ENCODE results near the gene ADAM23.
A peak's percentile ranks its signal among the peaks of the same experiment; 100 is the strongest.

Gene ADAM23

GRCh38 chr2:206631340-206631739 lies 188.0 kb downstream of the ADAM23 start:
- no peak for DNase-seq (ENCODE audit: insufficient read length, low spot score)
- FAIRE-seq: no peak

GRCh38 chr2:206635015-206635414 lies 191.7 kb downstream of the ADAM23 start:
- DNase-seq (ENCODE audit: insufficient read length, low spot score) (no peak), FAIRE-seq (no peak)

- FAIRE-seq: no peak
- no peak for DNase-seq (ENCODE audit: insufficient read length, low spot score)
Observed at GRCh38 chr2:206639636-206640035, 196.3 kb downstream of the ADAM23 start.

GRCh38 chr2:206641226-206641625 lies 197.9 kb downstream of the ADAM23 start:
- no peak for DNase-seq (ENCODE audit: insufficient read length, low spot score)
- FAIRE-seq: no peak

GRCh38 chr2:206642075-206643025 lies 199.0 kb downstream of the ADAM23 start, which contains the start of gene FAM237A:
Gene FAM237A (plus strand): TSS chr2:206642487. CDS start chr2:206644237, 1,750 bp downstream.
- FAIRE-seq (no peak), DNase-seq (ENCODE audit: insufficient read length, low spot score) (peak; percentile 3)

GRCh38 chr2:206647985-206648384 lies 204.7 kb downstream of the ADAM23 start:
- FAIRE-seq: no peak

GRCh38 chr2:206657087-206657486 lies 213.8 kb downstream of the ADAM23 start:
- no peak for FAIRE-seq
- no peak for DNase-seq (ENCODE audit: insufficient read length, low spot score)

More at GRCh38 chr2:206647985-206648384, 204.7 kb downstream of the ADAM23 start:
- no peak for DNase-seq (ENCODE audit: insufficient read length, low spot score)

- DNase-seq (ENCODE audit: insufficient read length, low spot score) (no peak), FAIRE-seq (no peak)
Observed at GRCh38 chr2:206665251-206665650, 221.9 kb downstream of the ADAM23 start.

Measured in GM19239 (cell line).